NCI-H2196 treated with DMSO at 0.1 percent for 48 hours (cell line): ENCODE measurements around the gene SQSTM1.
A peak's percentile ranks its signal among the peaks of the same experiment; 100 is the strongest.
"Not testable (repeated sequence)": the region's sequence is repeated elsewhere in the genome, so short reads cannot be mapped to it uniquely, and the experiment has no call there.

ENCODE experiments used
- DNase-seq: peaks from one replicate; lab custom pipeline; 2025; ENCODE audit not compliant: unreplicated experiment; lab: John Stamatoyannopoulos, UW

Gene SQSTM1

GRCh38 chr5:179841621-179842020 is 20.9 kb downstream of the SQSTM1 start:
- DNase-seq, result no peak

- no peak for DNase-seq
These were observed 32.4 kb downstream of the SQSTM1 start for GRCh38 chr5:179852993-179853547.

DNA sequence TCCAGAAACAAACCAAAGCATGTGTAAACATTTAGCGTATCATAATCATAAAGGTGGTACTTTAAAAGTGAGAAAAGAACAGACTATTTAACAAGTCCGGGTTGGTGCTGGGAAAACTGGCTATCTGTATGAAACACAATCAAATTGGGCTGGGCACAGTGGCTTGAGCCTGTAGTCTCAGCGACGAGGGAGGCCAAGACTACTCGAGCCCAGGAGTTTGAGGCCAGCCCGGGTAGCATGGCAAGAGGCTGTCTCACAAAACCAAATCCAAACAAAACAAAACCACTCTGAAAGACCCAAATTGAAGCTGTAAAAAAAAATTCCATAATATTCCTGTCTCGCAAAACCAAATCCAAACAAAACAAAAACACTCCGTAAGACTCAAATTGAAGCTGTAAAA is 33.7 kb downstream of the SQSTM1 start:
- DNase-seq, result no peak

DNA sequence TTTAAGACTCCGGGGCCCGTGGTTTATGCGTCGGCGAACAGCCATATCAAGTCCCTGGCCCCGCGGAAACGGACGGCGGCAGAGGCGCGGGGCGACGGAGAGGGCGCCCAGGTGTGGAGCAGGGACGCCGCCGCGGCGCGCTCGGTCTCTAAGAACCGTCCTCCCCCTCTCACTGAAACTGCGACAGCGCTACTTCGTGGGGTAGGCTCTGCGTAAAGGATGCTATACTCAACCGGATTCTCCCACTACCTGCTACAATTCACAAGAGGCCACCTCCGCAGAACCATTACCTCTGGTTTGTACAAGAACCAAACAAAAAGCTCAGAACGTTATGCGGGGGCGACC is 37.5 kb downstream of the SQSTM1 start:
- no peak for DNase-seq

DNA sequence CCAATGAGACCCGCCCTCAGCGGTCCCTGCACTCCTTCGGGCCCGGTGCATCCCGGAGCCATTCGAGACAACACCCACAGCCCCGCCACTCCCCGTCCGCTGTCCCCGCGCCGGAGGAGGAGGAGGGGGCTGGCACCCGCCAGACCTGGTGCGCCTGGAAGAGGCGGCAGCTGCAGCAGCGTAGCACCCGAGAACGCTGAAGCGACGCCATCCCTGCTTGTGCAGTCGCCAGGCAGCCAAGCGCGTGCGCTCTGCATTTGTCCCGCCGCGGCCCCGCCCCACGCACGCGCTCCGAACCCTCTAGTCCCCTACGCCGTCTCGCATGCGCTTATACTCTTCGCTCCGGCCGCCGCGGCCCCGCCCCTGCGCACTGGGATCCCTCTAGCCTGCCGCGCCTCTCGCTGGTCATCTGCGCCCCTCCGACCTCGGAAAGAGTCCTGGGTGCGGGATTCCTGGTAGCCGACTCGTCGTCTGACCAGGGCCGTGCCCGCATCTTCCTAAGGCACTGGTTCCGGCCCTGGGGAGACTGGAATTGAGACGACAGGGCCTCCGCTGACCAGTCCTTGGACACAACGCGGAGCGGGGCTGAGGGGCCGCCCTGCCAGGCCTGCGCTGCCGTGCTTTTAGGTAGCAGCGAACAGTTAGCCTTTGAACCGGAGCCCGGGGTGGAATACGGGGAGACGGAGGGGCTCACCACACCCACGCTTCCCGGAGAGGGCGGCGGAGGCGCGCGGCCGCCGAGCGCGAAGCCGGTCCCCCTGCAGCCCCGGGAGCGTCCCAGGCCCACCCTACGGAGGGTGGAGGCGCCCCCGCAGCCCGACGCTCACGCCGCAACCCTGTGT is 38.1 kb downstream of the SQSTM1 start, which contains the start of gene MRNIP:
Gene MRNIP (minus strand): TSS at position 232 of the 842 bp plus-strand sequence. CDS start 21 bp downstream, at position 211.
- peak; percentile 94 for DNase-seq

- DNase-seq, result no peak
These were observed 39.6 kb downstream of the SQSTM1 start for GRCh38 chr5:179860301-179860700.

- no peak for DNase-seq
These were observed 41.6 kb downstream of the SQSTM1 start for GRCh38 chr5:179862296-179862695.

GRCh38 chr5:179862891-179863290 is 42.2 kb downstream of the SQSTM1 start:
- DNase-seq, result no peak

GRCh38 chr5:179863449-179864085 is 42.9 kb downstream of the SQSTM1 start:
- DNase-seq, result no peak

DNA sequence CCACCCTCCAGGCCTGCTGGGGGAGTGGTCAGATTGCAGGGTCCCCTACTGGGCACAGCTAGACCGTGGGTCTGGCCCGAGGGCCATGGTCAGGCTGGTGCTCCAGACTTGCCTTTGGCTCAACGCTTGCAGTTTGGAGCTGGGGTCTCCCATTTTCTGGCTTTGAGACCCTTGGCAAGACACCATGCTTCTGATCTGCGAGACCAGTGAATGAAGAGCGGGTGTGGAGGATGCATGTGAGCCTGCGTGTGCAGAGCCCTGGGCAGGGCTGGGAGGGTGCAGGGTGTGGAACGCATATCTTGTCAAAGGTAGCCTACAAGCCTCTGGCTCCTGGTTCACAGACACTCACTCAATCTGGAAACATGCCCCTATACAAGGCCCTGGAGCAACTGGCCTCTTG is 44.0 kb downstream of the SQSTM1 start:
- DNase-seq, result no peak

DNA sequence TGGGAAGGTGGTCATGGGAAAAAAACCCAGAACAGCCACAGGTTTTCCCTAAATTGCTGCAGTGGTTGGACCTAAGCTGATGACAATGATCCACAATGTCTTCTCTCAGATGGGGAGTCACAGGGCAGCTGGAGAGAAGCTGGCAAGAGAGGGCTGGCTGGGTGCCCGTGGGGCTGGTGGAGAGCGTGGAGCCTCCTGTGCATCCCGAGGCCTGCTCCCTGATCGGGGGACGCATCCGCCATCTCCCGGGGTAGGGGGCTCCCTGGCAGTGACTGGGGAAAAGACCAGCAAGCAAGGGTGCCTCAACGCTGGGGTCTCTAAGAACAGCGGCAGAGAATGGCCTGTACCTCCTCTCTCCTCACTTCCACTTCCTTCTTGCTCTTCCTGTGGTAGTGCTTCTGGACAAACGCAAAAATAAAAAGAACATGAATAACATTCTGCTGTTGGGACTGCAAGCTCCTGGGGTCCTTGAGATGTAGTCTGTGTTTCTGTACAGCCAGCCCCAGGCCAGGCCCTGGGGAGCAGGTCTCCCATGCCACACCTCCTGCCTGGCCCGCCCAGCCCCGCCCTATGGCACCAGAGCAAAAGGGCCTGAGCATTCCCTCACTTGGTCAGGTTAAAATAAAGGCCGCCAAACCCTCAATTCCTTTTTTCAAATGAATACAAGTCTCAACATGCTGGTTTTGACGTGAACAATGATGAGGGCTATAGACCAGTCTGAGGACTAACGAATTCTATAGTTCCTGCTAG is 45.0 kb downstream of the SQSTM1 start:
- no peak for DNase-seq

DNA sequence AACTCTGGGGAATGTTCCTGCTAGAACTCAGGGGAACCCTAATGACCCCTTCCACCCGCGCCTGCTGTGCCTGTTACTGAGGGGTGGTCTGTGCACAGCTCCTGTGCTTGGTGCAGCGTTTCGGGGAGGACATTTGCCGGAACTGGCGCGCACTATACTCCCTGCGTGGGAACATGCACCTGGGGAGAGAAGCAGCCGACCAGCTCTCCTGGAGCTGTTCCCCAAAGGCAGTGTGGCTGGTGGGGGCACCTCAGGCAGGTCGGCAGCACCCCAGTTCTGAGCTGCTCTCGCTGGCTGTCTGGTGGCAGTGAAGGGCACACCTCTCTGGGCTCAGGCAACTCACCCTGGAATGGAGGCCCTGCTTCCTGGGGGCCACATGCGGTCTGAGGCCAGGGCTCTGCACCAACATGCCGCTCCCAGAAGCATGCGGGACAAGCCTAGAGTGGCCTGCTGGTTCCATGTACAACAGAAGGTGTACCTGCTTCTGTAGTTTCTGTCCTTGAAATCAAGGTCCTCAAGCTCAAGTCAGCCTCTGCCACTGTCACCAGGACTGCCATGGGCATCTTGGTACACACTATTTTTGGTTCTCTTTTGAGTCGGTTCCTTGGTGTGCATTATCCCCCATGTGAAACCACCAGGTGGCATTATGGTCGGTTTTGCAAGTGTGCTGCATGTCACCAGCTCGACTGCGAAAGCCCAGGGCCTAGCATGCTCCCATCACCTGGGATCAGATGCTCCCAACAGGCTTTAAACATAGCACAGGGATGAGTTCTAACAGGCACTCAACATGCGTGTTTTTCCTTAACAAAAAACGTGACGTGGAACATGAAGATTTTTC is 45.8 kb downstream of the SQSTM1 start:
- DNase-seq, result no peak

GRCh38 chr5:179867079-179867465 is 46.4 kb downstream of the SQSTM1 start:
- no peak for DNase-seq

DNA sequence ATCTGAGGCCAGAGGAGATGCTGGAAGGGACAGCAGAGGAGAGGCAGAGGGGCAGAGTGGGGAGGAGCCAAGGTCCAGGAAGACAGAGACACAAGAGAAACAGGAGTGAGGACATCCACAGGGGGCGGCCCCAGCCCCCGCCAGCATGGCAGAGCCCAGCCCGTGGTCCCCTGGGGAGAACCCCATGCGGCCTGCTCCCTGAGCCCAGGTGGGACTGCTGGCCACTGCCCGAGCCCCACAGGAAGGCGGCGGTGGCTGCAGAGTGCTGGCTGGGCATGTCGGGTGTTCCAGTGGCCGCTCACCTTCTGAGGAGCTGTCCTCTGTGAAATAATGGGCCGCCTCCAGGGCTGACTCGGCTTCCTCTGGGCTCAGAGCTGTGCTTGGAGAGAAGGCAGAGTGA is 46.8 kb downstream of the SQSTM1 start:
- DNase-seq, result no peak

DNA sequence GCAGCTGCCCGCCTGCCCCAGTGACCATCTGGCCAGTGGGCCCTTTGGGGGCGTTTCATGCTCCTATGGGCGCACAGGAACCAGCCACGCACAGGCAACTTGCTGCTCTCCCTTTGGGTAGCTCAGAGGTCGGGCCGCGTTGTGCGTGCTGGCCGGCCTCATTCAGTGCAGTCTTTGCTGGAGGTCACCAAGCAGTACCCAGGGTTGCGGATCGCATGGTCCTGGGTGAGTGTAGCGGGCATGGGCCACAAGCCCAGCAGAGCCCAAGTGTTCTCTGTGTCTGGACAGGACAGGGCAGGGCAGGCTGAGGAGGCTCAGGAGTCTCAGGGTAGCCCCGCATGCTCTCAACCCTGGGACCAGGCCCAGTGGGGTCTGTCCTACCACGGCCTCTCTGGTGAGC is 47.8 kb downstream of the SQSTM1 start:
- DNase-seq, result no peak

DNA sequence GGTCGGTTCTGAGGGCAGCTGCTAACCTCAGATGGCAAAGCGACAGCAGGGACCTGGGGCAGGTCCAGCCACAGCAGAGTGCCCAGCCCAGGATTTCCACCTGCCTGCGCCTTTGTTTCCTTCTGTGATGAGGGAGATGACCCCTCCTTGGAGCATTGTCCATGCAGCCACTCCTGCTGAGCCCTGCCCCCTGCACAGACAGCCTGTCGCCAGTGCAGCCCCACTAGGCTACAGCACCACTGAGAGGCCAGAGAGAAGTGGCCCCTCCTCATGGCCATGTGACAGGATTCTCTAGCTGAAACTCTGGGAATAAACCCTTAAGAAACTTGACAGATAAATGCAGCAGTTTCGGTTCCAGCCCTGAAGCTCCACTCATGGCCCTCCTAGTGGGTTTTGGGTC is 48.4 kb downstream of the SQSTM1 start:
- no peak for DNase-seq

GRCh38 chr5:179869641-179870402 is 49.1 kb downstream of the SQSTM1 start:
- DNase-seq, result no peak

GRCh38 chr5:179870403-179870903 is 49.7 kb downstream of the SQSTM1 start:
- DNase-seq, result peak; percentile 67

DNA sequence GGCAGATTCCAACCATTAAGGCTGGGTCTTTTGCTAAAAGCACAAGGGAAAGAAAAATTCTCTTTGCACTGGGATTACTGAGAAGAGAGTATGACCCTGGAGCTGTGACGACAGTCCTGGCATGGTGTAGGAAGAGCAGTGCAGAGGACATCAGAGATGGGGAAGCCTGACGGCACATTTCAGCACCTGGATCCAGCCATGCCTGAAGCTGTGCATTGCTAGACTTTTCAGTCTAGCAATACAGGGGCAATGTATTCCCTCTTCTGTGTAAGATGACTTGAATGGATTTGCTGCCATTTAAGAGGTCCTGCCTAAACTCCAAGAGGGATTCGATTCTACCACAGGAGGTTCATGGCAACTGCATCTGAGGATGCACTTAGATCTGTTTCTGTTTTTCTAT is 50.2 kb downstream of the SQSTM1 start:
- no peak for DNase-seq

- DNase-seq, result not testable (repeated sequence)
These were observed 50.8 kb downstream of the SQSTM1 start for GRCh38 chr5:179871533-179871932.
